GM18526 (cell line): ENCODE data around the gene RITA1.

Experiments used
- POLR2A ChIP-seq: IDR thresholded peaks from 3 replicates; pipeline ENCODE4 v1.6.1; 2011; ENCODE audit not compliant: insufficient read length; ENCODE audit errors: extremely low read depth

Gene RITA1

DNA sequence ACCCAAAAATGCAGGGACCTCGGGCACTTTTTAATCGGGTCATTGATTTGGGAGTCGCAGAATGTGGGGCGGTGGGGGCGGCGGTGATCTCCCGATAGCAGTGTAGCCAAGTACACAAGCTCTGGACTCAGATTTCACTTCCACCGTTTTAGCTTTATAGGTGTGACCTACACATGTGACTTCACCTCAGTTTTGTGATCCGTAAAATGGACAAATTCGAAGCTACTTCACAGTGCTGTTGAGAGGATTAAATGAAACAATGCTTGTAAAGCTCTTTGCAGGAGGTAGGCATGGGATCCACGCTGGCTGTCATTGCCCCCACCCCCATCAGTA, 478 bp downstream of the RITA1 start:
- TF ChIP-seq POLR2A: no peak

DNA sequence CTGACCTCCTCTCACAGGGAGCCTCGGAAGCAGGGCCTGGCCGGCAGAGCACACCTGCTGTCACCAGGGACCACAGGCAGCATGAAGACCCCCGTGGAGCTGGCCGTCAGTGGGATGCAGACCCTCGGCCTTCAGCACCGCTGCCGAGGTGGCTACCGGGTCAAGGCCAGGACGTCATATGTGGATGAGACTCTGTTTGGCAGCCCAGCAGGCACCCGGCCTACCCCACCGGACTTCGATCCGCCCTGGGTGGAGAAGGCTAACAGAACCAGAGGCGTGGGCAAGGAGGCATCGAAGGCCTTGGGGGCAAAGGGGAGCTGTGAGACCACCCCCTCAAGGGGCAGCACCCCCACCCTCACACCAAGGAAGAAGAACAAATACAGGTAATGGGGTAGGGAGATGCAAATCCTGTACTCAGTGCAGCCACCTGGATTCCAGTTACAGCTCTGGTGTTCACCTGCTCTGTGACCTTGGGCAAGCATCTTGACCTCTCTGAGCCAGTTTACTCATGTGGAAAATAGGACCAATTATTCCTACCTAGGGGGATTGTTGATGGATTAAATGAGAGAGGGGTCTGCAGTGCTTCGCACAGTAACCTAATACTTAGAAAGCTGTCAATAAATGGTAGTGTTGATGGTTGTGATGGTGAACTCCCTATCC, 1.3 kb downstream of the RITA1 start:
- TF ChIP-seq POLR2A: no peak

DNA sequence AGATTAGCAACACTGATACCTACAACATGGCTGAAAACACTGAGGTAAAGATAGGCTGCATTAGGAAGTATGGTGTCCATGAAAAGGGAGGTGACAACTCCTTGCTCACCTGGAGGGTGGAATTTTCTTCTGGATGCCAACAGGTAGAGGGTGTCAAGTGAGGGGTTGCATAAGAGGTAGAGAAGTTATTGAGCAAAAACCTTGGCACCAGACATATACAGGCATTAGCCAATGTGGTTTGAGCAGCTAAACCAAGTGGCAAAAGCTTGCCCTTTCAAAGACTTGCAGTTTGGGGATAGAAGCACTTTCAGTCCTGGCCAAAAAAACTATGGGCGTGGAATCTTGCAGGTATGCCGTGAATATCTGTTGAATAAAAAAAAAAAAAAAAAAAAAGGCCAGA, 3.8 kb downstream of the RITA1 start:
- no peak for TF ChIP-seq POLR2A

GRCh38 chr12:113190761-113191160, 5.2 kb downstream of the RITA1 start:
- no peak for TF ChIP-seq POLR2A

- no peak for TF ChIP-seq POLR2A
Measured at GRCh38 chr12:113191227-113191626, 5.7 kb downstream of the RITA1 start.

- TF ChIP-seq POLR2A: no peak
Measured at GRCh38 chr12:113194971-113195391, 9.5 kb downstream of the RITA1 start.

GRCh38 chr12:113195598-113195997, 10.1 kb downstream of the RITA1 start:
- TF ChIP-seq POLR2A: no peak

GRCh38 chr12:113196582-113196981, 11.1 kb downstream of the RITA1 start:
- no peak for TF ChIP-seq POLR2A

DNA sequence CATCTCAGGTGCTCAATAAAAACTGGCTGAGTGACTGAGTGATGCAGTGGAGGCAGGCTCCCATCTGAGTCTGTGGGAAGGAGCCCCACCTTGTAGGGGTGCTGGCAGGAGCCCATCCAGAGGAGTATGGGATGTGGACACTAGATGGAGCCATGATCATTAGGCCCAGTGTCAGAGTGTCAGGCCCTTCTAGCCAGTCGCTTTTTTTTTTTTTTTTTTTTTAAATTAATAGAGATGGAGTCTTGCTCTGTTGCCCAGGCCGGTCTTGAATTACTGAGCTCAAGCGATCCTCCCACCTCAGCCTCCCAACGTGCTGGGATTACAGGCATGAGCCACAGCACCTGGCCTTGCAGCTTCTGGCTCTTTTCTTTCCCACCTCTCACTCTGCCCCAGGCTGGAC, 11.5 kb downstream of the RITA1 start:
- no peak for TF ChIP-seq POLR2A

DNA sequence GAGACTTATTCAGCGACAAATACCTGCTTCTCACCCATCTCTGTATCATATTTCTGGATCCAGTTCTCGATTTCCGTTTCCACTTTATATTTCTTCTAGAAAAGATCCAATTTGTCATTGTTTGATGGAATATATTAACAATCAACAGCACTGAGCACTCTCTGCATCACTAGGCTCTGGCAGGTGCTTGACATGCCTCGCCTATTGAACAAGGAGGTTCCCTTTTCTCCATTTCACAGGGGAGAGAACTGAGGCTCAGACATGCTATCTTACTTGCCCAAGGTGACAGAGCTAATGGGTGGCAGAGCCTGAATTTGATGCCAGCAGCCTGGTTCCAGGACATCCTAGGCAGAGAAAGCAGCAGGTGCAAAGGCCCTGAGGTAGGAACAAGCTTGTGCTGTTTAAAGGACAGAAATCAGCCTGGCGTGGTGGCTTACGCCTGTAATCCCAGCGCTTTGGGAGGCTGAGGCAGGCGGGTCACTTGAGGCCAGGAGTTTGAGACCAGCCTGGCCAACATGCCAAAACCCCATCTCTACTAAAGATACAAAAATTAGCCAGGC, 12.1 kb downstream of the RITA1 start:
- TF ChIP-seq POLR2A: no peak

GRCh38 chr12:113198296-113198695, 12.8 kb downstream of the RITA1 start:
- TF ChIP-seq POLR2A: no peak

GRCh38 chr12:113200021-113200797, 14.7 kb downstream of the RITA1 start:
- TF ChIP-seq POLR2A: no peak

DNA sequence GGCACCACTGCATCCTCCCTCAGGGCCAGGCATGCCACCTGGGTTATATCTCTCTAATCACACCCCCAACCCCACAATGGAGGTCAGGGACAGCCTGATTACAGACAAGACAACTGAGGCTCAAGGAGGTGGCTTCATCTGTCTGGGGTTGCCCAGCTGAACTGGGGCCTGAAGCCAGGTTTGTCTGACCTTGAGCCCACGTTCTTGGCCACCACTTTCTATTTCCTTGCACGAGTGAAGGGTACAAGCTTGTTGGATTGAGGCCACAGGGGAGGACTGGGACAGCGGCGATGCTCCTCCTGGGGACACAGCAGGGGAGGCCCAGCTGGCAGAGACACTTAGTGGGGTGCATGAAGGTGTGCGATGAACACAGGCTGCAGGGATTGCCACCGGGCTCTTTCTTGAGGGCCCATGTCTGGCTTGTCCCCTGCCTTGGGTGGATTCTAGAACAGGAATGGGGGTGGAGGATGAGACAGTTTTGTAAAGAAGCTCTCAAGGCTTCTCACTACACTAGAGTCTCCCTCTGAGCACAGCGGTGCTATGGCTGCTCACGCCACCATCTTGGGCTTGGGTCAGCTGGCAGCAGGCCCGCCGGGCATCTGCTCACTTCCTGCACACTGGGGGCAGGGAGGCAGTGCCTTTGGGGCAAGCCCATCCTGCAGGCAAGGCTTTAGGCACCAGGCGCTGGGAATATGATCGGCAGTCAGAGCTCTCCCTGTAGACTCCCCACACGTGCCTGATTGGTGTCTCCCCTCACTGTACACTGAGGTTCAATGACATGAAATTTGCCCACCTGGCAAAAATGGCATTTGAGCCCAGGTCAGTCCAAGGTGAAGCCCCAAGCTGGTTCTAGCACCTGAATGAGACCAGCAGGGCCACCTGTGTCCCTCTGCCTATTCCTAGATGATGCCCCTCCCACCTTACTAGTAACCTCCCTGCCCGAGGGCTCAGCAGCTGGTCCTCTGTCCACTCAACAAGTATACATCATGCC, 16.0 kb downstream of the RITA1 start:
- TF ChIP-seq POLR2A: no peak

DNA sequence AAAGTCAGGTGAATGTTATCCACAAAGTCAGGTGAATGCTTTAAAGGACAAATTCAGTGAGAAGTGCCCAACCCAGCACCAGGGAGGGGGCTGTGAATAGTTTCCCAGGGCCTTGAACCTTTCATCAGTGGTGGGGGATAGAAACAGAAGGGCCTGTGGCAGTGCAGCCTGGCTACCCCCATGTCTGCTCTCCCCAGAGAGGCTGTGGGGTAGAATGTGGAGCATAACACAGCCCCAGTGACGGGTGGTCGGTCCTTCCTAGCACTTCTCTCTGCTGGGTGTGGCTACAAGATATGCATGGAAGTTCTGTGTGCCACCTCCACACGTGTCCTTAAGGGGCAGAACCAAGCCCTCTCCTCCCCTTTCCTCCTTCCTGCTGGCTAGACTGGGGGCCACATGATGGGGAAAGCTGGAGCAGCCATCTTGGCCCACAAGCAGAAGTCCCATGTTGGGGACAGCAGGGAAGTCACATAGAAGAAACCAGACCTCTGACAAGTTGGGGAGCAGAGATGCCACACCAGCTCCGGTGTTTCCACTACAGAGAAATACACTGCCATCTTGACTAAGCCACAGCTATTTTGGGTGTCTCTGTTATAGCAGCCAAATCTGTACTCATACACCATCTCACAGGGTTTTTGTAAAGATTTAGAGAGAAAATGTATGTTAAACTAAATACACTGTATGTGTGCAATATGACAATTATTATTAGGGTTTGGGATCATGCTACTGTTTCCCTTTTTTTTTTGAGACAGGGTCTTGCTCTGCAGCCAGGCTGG, 17.0 kb downstream of the RITA1 start:
- no peak for TF ChIP-seq POLR2A
